Spleen (tissue), 7 donors: ENCODE measurements around the gene DPEP2.

Experiments used
- POLR2A ChIP-seq, 3 donors: fragments of 450-650 bp; IDR thresholded peaks; one replicate each; pipeline ENCODE4 v1.5.1; 2017; ENCODE audit warnings: antibody characterized with exemption in 3 of 3, mild to moderate bottlenecking in 1 of 3
- POLR2AphosphoS5 ChIP-seq, 3 donors: sonication (generic); formaldehyde crosslinking; IDR thresholded peaks; one replicate each; pipeline ENCODE4 v1.5.1; 2017; ENCODE audit warnings: antibody characterized with exemption in 3 of 3
- TF ChIP-seq, protein P1 (sequence below), 11 experiments: fragments of 200-600 bp in 7 of 11; fragments of 450-650 bp in 4 of 11; sonication (generic) in 4 of 11; IDR thresholded peaks in 8 of 11; conservative IDR thresholded peaks in 3 of 11; 1 replicate in 7 of 11; 2 replicates in 4 of 11; pipeline versions ENCODE4 v1.4.0 to v1.8.0; 2016 to 2021; ENCODE audit warnings: antibody characterized with exemption in 11 of 11, inconsistent platforms in 4 of 11, mild to moderate bottlenecking in 1 of 11
- donor health status: DM: no; HTN: no; CAD: no; lungs with moderate emphysema.
- donor health status: DM: no; HTN: no; CAD: no.
- donor health status: DM: no; HTN: no; CAD: no.

DNA sequence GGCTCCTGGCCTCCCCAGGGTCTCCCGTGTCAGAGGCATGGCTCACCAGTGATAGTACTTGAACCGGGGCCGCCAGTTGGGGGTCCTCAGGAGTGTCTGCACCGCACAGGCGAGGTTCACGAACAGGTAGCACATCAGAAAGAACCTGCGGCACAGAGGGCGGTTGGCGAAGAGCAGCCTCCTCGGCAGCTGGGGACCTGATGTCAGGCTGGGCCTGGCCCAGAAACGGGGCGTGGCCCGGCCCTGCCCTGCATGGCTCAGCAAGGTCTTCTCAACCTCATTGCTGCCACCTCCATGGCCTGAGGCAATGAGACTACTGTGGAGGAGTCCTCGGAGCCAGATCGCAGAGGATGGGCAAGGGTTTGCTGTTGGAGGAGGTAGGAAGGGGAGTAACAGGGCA lies 51.3 kb downstream of the DPEP2 start:
- TF ChIP-seq, protein P1, sequence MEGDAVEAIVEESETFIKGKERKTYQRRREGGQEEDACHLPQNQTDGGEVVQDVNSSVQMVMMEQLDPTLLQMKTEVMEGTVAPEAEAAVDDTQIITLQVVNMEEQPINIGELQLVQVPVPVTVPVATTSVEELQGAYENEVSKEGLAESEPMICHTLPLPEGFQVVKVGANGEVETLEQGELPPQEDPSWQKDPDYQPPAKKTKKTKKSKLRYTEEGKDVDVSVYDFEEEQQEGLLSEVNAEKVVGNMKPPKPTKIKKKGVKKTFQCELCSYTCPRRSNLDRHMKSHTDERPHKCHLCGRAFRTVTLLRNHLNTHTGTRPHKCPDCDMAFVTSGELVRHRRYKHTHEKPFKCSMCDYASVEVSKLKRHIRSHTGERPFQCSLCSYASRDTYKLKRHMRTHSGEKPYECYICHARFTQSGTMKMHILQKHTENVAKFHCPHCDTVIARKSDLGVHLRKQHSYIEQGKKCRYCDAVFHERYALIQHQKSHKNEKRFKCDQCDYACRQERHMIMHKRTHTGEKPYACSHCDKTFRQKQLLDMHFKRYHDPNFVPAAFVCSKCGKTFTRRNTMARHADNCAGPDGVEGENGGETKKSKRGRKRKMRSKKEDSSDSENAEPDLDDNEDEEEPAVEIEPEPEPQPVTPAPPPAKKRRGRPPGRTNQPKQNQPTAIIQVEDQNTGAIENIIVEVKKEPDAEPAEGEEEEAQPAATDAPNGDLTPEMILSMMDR (IDR thresholded peaks at IDR 0.05 in 8 of 11, conservative IDR thresholded peaks at IDR 0.05 in 3 of 11): no peak
- TF ChIP-seq POLR2AphosphoS5 (IDR thresholded peaks at IDR 0.05) (peak in 1 of 3 donors; percentile 25), POLR2A (IDR thresholded peaks at IDR 0.05) (no peak)
